ENCODE measurements around the gene ELF1.

DNA sequence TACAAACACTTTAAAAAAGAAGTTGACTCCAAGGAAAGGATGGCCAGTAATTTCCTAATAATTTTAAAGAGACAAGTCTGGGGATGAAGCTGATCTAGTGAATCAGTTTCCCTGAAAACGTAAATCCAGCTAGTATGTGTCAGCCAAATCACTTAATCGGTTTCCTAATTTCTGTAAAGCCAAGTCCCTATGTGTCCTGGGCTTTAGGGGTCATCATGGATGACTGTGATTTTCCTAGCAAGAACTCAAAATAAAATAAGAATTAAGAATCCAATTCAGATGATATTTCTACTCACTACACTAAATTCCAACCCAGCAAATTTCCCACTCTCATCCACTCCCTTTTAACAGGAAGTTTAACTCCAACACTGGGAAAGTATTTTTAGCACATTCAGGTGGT lies 35.9 kb downstream of the ELF1 start:
- TF ChIP-seq, protein P1, sequence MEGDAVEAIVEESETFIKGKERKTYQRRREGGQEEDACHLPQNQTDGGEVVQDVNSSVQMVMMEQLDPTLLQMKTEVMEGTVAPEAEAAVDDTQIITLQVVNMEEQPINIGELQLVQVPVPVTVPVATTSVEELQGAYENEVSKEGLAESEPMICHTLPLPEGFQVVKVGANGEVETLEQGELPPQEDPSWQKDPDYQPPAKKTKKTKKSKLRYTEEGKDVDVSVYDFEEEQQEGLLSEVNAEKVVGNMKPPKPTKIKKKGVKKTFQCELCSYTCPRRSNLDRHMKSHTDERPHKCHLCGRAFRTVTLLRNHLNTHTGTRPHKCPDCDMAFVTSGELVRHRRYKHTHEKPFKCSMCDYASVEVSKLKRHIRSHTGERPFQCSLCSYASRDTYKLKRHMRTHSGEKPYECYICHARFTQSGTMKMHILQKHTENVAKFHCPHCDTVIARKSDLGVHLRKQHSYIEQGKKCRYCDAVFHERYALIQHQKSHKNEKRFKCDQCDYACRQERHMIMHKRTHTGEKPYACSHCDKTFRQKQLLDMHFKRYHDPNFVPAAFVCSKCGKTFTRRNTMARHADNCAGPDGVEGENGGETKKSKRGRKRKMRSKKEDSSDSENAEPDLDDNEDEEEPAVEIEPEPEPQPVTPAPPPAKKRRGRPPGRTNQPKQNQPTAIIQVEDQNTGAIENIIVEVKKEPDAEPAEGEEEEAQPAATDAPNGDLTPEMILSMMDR (conservative IDR thresholded peaks at IDR 0.05; ENCODE audit: low read depth in 2 of 2): no peak
- TF ChIP-seq POLR2AphosphoS5 (IDR thresholded peaks at IDR 0.05; ENCODE audit: low read depth) (no peak), NANOG (IDR thresholded peaks at IDR 0.05; ENCODE audit: borderline replicate concordance) (no peak), JUNB (IDR thresholded peaks at IDR 0.05; ENCODE audit: unreplicated experiment) (no peak), EZH2 (IDR thresholded peaks at IDR 0.05; ENCODE audit: low read depth, unreplicated experiment) (no peak), EZH2phosphoT487 (IDR thresholded peaks at IDR 0.05; ENCODE audit: unreplicated experiment) (no peak), ZNF331 (CRISPR knock-in tag; IDR thresholded peaks at IDR 0.05; ENCODE audit: low read depth) (no peak), CREB1 (CRISPR knock-in tag; IDR thresholded peaks at IDR 0.05; ENCODE audit: low read depth) (no peak), ETS1 (IDR thresholded peaks at IDR 0.05) (no peak), ZNF114 (CRISPR knock-in tag; IDR thresholded peaks at IDR 0.05) (no peak)
- TF ChIP-seq, protein P2, sequence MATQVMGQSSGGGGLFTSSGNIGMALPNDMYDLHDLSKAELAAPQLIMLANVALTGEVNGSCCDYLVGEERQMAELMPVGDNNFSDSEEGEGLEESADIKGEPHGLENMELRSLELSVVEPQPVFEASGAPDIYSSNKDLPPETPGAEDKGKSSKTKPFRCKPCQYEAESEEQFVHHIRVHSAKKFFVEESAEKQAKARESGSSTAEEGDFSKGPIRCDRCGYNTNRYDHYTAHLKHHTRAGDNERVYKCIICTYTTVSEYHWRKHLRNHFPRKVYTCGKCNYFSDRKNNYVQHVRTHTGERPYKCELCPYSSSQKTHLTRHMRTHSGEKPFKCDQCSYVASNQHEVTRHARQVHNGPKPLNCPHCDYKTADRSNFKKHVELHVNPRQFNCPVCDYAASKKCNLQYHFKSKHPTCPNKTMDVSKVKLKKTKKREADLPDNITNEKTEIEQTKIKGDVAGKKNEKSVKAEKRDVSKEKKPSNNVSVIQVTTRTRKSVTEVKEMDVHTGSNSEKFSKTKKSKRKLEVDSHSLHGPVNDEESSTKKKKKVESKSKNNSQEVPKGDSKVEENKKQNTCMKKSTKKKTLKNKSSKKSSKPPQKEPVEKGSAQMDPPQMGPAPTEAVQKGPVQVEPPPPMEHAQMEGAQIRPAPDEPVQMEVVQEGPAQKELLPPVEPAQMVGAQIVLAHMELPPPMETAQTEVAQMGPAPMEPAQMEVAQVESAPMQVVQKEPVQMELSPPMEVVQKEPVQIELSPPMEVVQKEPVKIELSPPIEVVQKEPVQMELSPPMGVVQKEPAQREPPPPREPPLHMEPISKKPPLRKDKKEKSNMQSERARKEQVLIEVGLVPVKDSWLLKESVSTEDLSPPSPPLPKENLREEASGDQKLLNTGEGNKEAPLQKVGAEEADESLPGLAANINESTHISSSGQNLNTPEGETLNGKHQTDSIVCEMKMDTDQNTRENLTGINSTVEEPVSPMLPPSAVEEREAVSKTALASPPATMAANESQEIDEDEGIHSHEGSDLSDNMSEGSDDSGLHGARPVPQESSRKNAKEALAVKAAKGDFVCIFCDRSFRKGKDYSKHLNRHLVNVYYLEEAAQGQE (IDR thresholded peaks at IDR 0.05; ENCODE audit: unreplicated experiment): no peak
- TF ChIP-seq, protein P3, sequence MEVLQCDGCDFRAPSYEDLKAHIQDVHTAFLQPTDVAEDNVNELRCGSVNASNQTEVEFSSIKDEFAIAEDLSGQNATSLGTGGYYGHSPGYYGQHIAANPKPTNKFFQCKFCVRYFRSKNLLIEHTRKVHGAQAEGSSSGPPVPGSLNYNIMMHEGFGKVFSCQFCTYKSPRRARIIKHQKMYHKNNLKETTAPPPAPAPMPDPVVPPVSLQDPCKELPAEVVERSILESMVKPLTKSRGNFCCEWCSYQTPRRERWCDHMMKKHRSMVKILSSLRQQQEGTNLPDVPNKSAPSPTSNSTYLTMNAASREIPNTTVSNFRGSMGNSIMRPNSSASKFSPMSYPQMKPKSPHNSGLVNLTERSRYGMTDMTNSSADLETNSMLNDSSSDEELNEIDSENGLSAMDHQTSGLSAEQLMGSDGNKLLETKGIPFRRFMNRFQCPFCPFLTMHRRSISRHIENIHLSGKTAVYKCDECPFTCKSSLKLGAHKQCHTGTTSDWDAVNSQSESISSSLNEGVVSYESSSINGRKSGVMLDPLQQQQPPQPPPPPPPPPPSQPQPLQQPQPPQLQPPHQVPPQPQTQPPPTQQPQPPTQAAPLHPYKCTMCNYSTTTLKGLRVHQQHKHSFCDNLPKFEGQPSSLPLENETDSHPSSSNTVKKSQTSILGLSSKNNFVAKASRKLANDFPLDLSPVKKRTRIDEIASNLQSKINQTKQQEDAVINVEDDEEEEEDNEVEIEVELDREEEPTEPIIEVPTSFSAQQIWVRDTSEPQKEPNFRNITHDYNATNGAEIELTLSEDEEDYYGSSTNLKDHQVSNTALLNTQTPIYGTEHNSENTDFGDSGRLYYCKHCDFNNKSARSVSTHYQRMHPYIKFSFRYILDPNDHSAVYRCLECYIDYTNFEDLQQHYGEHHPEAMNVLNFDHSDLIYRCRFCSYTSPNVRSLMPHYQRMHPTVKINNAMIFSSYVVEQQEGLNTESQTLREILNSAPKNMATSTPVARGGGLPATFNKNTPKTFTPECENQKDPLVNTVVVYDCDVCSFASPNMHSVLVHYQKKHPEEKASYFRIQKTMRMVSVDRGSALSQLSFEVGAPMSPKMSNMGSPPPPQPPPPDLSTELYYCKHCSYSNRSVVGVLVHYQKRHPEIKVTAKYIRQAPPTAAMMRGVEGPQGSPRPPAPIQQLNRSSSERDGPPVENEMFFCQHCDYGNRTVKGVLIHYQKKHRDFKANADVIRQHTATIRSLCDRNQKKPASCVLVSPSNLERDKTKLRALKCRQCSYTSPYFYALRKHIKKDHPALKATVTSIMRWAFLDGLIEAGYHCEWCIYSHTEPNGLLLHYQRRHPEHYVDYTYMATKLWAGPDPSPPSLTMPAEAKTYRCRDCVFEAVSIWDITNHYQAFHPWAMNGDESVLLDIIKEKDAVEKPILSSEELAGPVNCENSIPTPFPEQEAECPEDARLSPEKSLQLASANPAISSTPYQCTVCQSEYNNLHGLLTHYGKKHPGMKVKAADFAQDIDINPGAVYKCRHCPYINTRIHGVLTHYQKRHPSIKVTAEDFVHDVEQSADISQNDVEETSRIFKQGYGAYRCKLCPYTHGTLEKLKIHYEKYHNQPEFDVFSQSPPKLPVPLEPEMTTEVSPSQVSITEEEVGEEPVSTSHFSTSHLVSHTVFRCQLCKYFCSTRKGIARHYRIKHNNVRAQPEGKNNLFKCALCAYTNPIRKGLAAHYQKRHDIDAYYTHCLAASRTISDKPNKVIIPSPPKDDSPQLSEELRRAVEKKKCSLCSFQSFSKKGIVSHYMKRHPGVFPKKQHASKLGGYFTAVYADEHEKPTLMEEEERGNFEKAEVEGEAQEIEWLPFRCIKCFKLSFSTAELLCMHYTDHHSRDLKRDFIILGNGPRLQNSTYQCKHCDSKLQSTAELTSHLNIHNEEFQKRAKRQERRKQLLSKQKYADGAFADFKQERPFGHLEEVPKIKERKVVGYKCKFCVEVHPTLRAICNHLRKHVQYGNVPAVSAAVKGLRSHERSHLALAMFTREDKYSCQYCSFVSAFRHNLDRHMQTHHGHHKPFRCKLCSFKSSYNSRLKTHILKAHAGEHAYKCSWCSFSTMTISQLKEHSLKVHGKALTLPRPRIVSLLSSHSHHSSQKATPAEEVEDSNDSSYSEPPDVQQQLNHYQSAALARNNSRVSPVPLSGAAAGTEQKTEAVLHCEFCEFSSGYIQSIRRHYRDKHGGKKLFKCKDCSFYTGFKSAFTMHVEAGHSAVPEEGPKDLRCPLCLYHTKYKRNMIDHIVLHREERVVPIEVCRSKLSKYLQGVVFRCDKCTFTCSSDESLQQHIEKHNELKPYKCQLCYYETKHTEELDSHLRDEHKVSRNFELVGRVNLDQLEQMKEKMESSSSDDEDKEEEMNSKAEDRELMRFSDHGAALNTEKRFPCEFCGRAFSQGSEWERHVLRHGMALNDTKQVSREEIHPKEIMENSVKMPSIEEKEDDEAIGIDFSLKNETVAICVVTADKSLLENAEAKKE (CRISPR knock-in tag; IDR thresholded peaks at IDR 0.05): no peak
